OCI-LY3 (cell line): ENCODE results near the gene DENND5A.

Experiments
- H2AFZ ChIP-seq: fragments of 200-600, 300-600 bp; shearing (Covaris generic); 2 replicates; pipeline ENCODE4 v1.6.0; 2014; ENCODE audit warnings: antibody characterized with exemption, low read depth, low read length
- H3K27ac ChIP-seq: fragments of 200-600, 300-600 bp; sonication (generic); 2 replicates; pipeline ENCODE4 v1.5.1; 2014; ENCODE audit warnings: mild to moderate bottlenecking, low read length, moderate library complexity, mixed read lengths
- H3K27me3 ChIP-seq: fragments of 200-600, 300-600 bp; sonication (generic); 2 replicates; pipeline ENCODE4 v1.6.1; 2014; ENCODE audit warnings: low read depth, low read length, mixed read lengths
- H3K36me3 ChIP-seq: fragments of 200-600, 300-600 bp; sonication (generic); replicated peaks from 2 replicates; pipeline ENCODE3; 2014; ENCODE audit warnings: low read depth, low read length, mixed read lengths
- H3K4me1 ChIP-seq: fragments of 300-600, 200-600 bp; sonication (generic); 2 replicates; pipeline ENCODE4 v1.6.1; 2014; ENCODE audit warnings: low read length, mixed read lengths
- H3K4me2 ChIP-seq: fragments of 200-600, 300-600 bp; sonication (generic); 2 replicates; pipeline ENCODE4 v1.6.1; 2014; ENCODE audit warnings: low read length, mixed read lengths
- H3K4me3 ChIP-seq: fragments of 300-600, 200-600 bp; sonication (generic); 2 replicates; pipeline ENCODE4 v1.5.1; 2014; ENCODE audit warnings: antibody characterized with exemption, mild to moderate bottlenecking, low read length, moderate library complexity
- H3K79me2 ChIP-seq: fragments of 300-600, 200-600 bp; shearing (Covaris generic); 2 replicates; pipeline ENCODE4 v1.6.1; 2014; ENCODE audit warnings: mild to moderate bottlenecking, low read length, mixed read lengths
- H3K9ac ChIP-seq: fragments of 300-600, 200-600 bp; shearing (Covaris generic); 2 replicates; pipeline ENCODE4 v1.6.0; 2014; ENCODE audit warnings: mild to moderate bottlenecking, low read length, moderate library complexity
- H3K9me3 ChIP-seq: fragments of 200-600, 300-600 bp; shearing (Covaris generic); 2 replicates; pipeline ENCODE4 v1.6.1; 2014; ENCODE audit warnings: low read length, mixed read lengths; ENCODE audit not compliant: insufficient read depth
- H4K20me1 ChIP-seq: fragments of 200-600, 300-600 bp; sonication (generic); 2 replicates; pipeline ENCODE4 v1.6.1; 2016; ENCODE audit warnings: low read length, mixed read lengths; ENCODE audit not compliant: insufficient read depth
- EZH2phosphoT487 ChIP-seq: fragments of 200-600 bp; shearing (Covaris generic); IDR thresholded peaks from 2 replicates; pipeline ENCODE4 v1.6.1; 2018; ENCODE audit warnings: antibody characterized with exemption, mixed run types, low read depth
- TF ChIP-seq, protein P1 (sequence below): fragments of 200-600, 300-600 bp; sonication (generic); IDR thresholded peaks from 2 replicates; pipeline ENCODE4 v1.5.1; 2014; ENCODE audit warnings: antibody characterized with exemption, low read length, low read depth

Gene DENND5A

DNA sequence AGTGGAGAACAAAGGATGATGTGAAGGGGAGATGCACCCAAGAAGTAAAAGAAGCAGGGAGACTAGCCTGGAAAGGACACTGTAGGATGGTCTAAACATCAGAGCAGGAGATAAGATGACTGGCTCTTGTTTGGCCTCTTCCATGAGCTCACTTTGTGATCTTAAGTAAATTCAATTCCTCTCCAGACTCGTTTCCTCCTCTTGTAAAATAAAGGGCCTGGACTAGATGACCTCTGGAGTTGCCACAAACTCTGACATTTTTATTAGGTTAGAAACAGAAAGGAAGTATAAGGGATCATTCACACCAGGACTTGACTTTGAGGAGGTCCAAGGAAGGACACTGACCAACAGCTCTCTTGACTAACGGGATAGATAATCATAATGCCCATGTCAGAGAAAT is 113.5 kb downstream of the DENND5A start:
- Histone ChIP-seq H2AFZ (no peak overlapping the region), H3K36me3 (peaks cover 52% of the 10 kb centered on the region), H3K4me2 (no peak overlapping the region)

DNA sequence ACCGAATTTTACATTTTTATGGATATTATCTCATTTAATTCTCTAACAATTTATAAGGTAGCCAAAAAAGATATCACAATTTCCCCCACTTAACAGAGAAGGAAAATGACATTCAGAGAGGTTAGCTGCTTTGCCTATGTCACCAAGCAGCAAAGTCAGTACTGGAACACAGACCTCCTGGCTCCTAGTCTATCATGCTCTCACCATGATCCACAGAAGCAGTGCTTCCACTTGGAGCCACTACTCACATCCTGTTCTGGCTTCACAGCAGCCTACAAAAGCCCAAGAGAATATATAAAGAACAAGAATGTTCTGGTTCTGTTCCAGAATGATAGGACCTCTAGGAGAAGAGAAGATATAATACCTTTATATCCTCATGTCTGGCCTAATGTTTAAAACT is 114.2 kb downstream of the DENND5A start:
- no peak overlapping the region for H3K4me3 ChIP-seq
- no peak overlapping the region for H3K27ac ChIP-seq
- H3K4me2 ChIP-seq: no peak overlapping the region
- TF ChIP-seq, protein P1, sequence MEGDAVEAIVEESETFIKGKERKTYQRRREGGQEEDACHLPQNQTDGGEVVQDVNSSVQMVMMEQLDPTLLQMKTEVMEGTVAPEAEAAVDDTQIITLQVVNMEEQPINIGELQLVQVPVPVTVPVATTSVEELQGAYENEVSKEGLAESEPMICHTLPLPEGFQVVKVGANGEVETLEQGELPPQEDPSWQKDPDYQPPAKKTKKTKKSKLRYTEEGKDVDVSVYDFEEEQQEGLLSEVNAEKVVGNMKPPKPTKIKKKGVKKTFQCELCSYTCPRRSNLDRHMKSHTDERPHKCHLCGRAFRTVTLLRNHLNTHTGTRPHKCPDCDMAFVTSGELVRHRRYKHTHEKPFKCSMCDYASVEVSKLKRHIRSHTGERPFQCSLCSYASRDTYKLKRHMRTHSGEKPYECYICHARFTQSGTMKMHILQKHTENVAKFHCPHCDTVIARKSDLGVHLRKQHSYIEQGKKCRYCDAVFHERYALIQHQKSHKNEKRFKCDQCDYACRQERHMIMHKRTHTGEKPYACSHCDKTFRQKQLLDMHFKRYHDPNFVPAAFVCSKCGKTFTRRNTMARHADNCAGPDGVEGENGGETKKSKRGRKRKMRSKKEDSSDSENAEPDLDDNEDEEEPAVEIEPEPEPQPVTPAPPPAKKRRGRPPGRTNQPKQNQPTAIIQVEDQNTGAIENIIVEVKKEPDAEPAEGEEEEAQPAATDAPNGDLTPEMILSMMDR: no peak
- no peak for TF ChIP-seq EZH2phosphoT487
- no peaks in the 10 kb centered on the region for H3K27me3 ChIP-seq
- peaks cover 12% of the 10 kb centered on the region for H3K4me1 ChIP-seq
- H3K36me3 ChIP-seq: peaks cover 57% of the 10 kb centered on the region
- no peaks in the 10 kb centered on the region for H4K20me1 ChIP-seq
- no peak overlapping the region for H3K9ac ChIP-seq
- no peak overlapping the region for H2AFZ ChIP-seq
- H3K79me2 ChIP-seq: no peaks in the 10 kb centered on the region
- no peaks in the 10 kb centered on the region for H3K9me3 ChIP-seq

More for the DNA sequence above, 113.5 kb downstream of the DENND5A start:
- Histone ChIP-seq H3K9ac (no peak overlapping the region), H3K27me3 (no peaks in the 10 kb centered on the region), H4K20me1 (no peaks in the 10 kb centered on the region), H3K4me3 (no peak overlapping the region), H3K4me1 (peaks cover 12% of the 10 kb centered on the region), H3K79me2 (no peaks in the 10 kb centered on the region), H3K9me3 (no peaks in the 10 kb centered on the region), H3K27ac (no peak overlapping the region)
- no peak for TF ChIP-seq EZH2phosphoT487
- TF ChIP-seq, protein P1: no peak

DNA sequence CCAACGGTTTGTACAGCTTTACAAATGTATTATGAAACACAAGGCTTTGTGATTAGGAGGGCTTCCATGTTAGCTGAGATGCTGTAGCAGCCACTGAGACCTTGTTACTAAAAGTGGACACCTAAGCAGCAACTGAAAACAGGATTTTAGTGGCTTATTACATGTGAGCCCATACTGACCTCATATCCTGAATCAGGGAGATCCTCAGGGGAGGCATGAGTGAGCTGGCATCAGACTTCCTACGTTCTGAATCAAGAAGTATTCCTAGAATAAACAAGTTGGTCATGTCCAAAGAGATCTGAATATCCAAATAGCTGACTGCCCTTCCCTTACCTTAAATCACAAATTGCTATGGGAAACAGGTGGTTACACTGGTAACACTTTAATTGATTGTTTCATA is 114.6 kb downstream of the DENND5A start:
- no peak for TF ChIP-seq EZH2phosphoT487
- TF ChIP-seq, protein P1: no peak
- H2AFZ ChIP-seq: no peak overlapping the region
- H3K4me1 ChIP-seq: peaks cover 12% of the 10 kb centered on the region
- no peak overlapping the region for H3K4me3 ChIP-seq
- H3K27ac ChIP-seq: no peak overlapping the region
- H3K4me2 ChIP-seq: no peak overlapping the region
- H3K27me3 ChIP-seq: no peaks in the 10 kb centered on the region
- H3K9me3 ChIP-seq: no peaks in the 10 kb centered on the region
- no peaks in the 10 kb centered on the region for H3K79me2 ChIP-seq
- no peaks in the 10 kb centered on the region for H4K20me1 ChIP-seq
- H3K36me3 ChIP-seq: peaks cover 61% of the 10 kb centered on the region
- no peak overlapping the region for H3K9ac ChIP-seq

DNA sequence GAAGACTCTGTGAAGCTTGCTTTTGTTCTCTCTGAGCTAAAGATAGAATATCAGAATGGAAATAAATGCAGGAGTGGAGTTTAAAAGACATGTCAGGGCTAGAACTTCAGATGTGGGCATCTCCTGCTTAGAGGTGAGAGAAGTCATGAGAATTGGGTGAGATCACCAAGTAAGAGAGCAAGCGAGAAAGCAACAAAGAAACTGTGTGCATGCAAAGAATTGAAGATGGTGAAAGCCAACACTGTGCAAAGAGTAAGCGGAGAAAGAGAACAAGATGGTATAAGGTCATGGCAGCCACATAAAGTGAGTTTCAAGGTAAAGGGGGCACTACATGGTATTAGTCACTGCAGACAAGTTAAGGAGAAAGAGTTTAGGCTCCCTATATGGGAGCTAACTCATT is 116.4 kb downstream of the DENND5A start:
- Histone ChIP-seq H3K4me3 (no peak overlapping the region), H3K27me3 (no peaks in the 10 kb centered on the region), H4K20me1 (no peaks in the 10 kb centered on the region), H3K9me3 (no peaks in the 10 kb centered on the region), H3K27ac (no peak overlapping the region), H2AFZ (no peak overlapping the region), H3K4me2 (no peak overlapping the region), H3K79me2 (no peaks in the 10 kb centered on the region), H3K9ac (no peak overlapping the region), H3K4me1 (peaks cover 12% of the 10 kb centered on the region), H3K36me3 (peaks cover 69% of the 10 kb centered on the region)
- TF ChIP-seq, protein P1: no peak
- no peak for TF ChIP-seq EZH2phosphoT487
